HG02885 (cell line): ENCODE measurements around the gene BAZ2B.
"Not testable (repeated sequence)": the region's sequence is repeated elsewhere in the genome, so short reads cannot be mapped to it uniquely, and the experiment has no call there.

Source experiments
- ATAC-seq: cut with Tn5 transposase; IDR thresholded peaks from one replicate; pipeline ENCODE4 v1.9.1; 2021; ENCODE audit warnings: mild to moderate bottlenecking; ENCODE audit not compliant: unreplicated experiment, poor library complexity

BAZ2B gene

GRCh38 chr2:159616286-159616701 lies at the start of gene BAZ2B:
BAZ2B (minus strand) TSS chr2:159616548; CDS start chr2:159478719, 137,829 bp downstream.
- ATAC-seq, result peak; percentile 48

DNA sequence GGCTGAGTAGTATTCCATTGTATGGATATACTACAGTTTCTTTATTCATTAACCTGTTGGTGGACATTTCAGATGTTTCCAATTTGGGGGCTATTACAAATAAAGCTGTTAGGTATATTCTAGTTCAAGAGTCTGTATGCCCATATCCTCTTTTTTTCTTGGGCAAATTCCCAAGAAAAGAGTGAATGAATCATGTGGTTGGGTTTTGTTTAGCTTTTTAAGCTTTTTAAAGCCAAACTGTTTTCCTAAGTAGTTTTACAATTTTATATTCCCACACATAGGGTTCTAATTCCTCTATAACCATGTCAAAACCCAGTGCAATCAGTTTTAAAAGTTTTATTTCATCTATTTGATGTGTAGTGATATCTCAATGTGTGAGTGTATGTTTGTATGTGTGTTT lies 44.9 kb upstream of the BAZ2B start:
- no peak for ATAC-seq

- no peak for ATAC-seq
Measured at GRCh38 chr2:159658881-159659873, 42.8 kb upstream of the BAZ2B start.

GRCh38 chr2:159653962-159654361 lies 37.6 kb upstream of the BAZ2B start:
- ATAC-seq, result no peak

DNA sequence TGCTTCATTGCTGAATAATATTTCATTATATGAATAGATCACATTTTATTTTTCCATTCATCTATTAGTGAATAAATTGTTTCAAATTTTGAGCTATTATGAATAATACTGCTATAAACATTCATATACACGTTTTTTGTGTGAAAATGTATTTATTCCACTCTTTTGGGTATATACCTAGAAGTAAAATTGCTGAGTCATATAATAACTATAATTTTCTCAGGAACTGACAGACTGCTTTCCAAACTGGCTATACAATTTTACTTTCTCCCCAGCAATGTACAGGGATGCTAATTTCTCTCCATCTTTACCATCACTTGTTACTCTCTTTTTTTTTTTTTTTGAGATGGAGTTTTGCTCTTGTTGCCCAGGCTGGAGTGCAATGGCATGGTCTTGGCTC lies 35.5 kb upstream of the BAZ2B start:
- ATAC-seq, result no peak

DNA sequence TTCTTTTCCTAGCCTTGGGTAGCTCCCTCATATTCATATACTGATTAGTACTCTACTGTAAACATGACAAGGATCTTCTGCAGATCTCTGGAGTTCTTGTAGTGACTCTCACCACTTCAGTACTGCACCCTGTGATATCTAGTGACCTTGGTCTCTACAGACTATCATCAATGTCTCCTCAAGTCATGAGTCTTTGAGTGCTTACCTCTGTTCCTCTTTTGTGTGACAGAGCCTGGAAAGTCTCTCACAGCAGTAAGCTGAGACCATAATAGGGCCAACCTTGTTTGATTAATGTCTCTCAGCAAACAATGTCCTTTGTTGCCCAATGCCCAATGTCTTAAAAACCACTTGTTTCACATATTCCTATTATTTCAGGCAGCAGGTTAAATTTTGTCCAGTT lies 34.2 kb upstream of the BAZ2B start:
- no peak for ATAC-seq

DNA sequence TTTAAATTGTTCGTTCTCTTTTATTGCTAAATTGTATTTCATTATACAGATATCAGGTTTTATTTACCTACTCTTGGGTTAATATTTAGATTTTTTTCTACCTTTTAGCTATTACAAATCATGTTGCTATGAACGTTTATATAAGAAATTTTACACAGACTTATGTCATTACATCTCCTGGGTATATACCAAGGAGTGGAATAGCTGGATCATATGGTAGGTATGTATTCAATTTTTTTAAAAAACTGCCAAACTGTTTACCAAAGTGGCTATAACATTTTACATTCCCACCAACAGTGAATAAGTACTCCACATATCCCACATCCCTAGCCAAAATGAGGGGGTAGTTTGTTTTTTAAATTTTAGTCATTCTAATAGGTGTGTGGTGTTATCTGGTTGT lies 32.3 kb upstream of the BAZ2B start:
- no peak for ATAC-seq

DNA sequence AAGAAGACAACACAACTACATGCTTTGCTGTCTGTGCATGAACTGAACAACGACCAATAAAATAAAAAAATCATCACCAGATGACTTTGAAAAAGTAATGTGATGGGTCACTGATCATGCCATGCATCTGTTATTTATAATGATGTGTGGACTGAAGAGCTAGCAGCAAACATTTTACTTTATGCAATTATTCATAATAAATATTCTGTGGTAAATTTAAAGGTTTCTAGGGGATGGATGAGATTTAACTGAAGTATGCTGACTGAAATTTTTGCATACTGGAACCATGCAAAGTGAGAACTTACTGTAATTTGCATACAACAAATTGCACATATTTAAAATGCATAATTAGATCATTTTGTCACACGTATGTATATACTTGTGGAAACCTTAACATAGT lies 31.3 kb upstream of the BAZ2B start:
- no peak for ATAC-seq

DNA sequence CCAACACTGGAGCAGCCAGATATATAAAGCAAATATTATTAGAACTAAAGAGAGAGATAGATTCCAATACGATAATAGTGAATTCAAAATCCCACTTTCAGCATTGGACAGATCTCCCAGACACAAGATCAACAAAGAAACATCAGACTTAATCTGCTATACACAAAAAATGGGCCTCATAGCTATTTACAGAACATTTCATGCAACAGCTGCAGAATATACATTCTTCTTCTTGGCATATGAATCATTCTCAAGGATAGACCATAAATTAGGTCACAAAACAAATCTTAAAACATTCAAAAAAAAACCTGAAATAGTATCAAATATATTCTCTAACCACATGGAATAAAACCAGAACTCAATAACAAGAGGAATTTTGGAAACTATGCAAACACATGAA lies 23.8 kb upstream of the BAZ2B start:
- ATAC-seq, result no peak

DNA sequence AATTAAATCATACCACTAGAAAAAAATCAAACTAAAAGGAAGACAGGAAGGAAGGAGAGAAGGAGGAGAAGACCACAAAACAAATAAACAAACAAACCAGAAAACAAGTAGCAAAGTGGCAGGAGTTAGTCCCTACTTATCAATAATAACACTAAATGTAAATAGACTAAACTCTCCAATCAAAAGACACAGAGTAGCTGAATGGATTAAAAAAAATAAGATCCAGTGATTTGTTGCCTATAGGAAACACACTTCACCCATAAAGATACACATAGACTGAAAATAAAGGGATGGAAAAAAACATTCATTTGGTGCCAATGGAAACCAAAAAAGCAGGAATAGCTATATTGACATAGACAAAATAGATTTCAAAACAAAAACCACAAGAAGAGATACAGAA lies 23.4 kb upstream of the BAZ2B start:
- ATAC-seq, result no peak

- ATAC-seq, result no peak
Measured at GRCh38 chr2:159639071-159639470, 22.7 kb upstream of the BAZ2B start.

GRCh38 chr2:159637988-159638501 lies 21.7 kb upstream of the BAZ2B start:
- ATAC-seq, result no peak

DNA sequence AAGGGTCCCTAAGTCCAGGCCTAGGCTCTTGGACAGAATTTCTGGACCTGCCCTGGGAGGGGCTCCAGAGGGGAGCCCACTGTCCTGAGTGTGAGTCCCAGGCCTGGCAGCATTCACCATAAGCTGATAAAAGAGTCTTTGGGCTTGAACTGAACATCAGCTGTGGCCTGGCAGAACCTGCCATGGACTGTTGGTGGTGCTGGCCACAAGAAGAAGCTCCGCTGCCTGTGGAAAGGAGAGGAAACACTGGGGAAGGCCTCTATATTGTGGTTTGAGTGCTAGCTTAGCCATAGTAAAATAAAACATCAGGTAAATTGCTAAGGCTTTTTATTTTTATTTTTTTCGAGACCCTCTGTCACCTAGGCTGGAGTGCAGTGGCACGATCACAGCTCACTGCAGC lies 20.9 kb upstream of the BAZ2B start:
- no peak for ATAC-seq

DNA sequence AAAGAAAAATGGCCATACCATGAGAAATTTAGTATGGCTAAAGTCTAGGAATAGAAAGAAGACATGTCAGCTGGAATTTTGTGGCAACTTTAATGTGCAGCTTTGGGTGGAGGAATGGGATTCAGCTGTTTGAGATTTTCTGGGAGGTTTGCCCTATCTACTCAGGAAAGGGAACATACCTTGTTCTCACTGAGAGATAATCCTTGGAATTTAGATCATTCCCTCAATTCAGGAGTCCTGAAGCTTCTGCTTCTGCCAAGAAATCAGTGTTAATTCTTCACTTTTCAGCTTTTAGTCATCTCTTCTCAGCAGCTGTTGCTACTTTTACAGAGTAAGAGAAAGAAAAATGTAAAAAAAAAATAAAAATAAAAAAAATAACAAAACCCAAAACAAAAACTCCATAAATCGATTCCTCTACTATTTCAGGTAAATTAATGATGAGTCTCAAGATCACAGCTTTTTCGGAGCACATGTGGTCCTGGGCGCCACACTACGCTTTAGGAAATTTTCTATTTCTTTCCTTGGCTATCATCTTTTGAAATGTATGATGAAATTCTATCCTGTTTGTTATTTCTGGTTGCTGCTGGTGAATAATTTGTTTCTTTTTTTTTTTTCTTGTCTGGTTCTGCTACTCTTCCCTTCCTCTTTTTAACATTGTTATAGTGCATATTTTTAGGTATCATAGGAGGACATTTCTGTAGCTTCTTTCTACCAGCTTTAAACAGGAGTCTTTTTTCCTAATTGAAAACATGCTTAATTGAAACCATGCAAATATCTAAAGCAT lies 18.9 kb upstream of the BAZ2B start:
- ATAC-seq, result no peak

DNA sequence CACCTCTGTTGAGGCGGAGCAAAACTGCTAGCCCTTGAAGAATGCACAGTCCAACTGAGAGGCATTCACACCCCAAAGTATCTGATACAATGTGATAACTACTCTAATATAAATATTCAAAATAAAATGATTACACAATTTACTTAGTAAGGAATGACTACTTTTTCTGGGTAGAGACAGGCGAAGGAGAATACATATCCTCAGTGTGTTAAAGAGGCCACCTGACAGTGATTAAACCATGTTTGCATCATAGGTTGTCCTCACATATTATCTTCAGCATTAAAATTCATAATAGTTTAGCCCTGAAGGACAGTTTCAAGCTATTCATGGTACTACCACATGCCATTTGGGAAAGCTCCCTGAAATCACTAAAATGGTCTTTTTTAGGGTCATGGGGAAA lies 16.9 kb upstream of the BAZ2B start:
- no peak for ATAC-seq

DNA sequence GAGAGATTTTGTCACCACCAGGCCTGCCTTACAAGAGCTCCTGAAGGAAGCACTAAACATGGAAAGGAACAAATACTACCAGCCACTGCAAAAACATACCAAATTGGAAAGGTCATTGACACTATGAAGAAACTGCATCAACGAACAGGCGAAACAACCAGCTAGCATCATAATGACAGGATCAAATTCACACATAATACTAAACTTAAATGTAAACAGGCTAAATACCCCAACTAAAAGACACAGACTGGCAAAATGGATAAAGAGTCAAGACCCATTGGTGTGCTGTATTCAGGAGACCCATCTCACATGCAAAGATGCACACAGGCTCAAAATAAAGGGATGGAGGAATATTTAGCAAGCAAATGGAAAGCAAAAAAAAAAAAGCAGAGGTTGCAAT lies 9.3 kb upstream of the BAZ2B start:
- not testable (repeated sequence) for ATAC-seq

DNA sequence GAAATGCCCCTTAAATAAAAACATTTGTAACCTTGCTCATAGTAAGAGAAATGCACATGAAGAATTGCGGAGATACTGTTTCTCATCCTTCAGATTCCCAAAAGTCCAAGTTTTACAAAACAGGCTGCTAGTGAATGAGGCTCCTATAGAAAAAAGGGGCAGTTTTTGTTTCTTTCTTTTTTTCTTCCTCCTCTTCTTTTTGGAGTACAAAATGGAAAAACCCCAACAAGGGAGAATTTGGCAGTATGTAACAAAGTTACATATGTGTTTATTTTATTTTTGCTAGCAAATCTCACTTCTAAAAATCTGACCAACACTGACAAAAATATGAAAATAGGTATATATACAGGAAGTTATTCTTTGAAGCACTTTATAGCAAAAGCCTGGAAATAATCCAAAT lies 7.1 kb upstream of the BAZ2B start:
- no peak for ATAC-seq

GRCh38 chr2:159622966-159623365 lies 6.6 kb upstream of the BAZ2B start:
- no peak for ATAC-seq

GRCh38 chr2:159620796-159621195 lies 4.4 kb upstream of the BAZ2B start:
- no peak for ATAC-seq

DNA sequence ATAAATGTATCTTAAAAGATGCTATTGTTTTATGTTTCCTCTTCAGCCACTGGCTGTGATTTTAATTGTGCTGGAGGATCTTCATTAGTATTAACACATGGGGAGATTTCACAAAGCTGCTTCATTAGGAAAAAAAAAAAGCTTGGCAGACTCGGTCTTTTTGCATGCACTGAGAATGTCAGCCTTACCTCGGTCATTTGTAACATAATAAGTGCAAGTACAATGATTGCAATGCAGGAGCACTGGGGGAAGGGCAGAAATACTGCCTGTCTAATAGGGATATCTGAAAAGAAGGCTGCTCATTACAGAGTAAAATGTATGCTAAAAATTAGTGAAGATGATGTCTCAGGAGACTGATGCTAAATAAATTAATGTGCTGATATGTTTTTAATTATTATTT lies 1.3 kb upstream of the BAZ2B start:
- ATAC-seq, result no peak

- no peak for ATAC-seq
Measured at GRCh38 chr2:159617100-159617499, 752 bp upstream of the BAZ2B start.
